ENCODE measurements around the gene RBBP8NL. TPM values are rescaled to one million over a fixed set of nuclear protein-coding genes. Genes with fewer than 3 reads are reported as not detected.

The RBBP8NL gene
- total RNA-seq, 1 experiment from 2014 or later, result 6.2 TPM

DNA sequence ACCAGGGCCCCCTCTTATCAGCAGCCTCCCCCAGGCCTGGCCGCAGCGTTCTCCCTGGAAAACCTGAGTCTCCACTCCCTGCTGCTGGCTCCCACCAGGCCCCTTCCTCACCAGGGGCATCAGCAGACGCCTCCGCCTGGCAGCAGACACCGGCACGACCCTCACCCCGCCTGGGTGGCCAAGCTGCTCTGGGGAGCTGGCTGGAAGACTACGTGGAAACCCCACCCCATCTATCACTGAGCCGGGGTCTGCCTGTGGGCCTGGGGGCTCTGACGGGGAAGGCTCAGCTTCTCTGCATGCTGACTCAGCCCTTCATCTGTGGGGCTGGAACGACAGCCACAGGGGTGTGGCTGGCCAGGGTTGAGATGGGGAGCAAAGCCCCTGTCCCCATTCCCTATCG lies 19.1 kb upstream of the RBBP8NL start:
- intact Hi-C loops (cut with micrococcal nuclease; ENCODE audit: unreplicated experiment), result no loop called here
- Mint-ChIP-seq H3K9me3 (ENCODE audit: low read depth, unreplicated experiment) (no peaks in the 10 kb centered on the region), H3K27ac (ENCODE audit: unreplicated experiment) (no peak overlapping the region), H3K27me3 (ENCODE audit: unreplicated experiment) (peaks cover 100% of the 10 kb centered on the region), H3K36me3 (ENCODE audit: insufficient read depth, unreplicated experiment) (no peaks in the 10 kb centered on the region), H3K4me1 (ENCODE audit: low read depth, unreplicated experiment) (no peaks in the 10 kb centered on the region), H3K4me3 (ENCODE audit: low read depth, unreplicated experiment) (no peak overlapping the region)
- no TSS peak for BruUV-seq (replicated peaks)
- no peak for DNase-seq
- CTCF ChIA-PET, result no interaction called here
- TF ChIP-seq, protein P1, sequence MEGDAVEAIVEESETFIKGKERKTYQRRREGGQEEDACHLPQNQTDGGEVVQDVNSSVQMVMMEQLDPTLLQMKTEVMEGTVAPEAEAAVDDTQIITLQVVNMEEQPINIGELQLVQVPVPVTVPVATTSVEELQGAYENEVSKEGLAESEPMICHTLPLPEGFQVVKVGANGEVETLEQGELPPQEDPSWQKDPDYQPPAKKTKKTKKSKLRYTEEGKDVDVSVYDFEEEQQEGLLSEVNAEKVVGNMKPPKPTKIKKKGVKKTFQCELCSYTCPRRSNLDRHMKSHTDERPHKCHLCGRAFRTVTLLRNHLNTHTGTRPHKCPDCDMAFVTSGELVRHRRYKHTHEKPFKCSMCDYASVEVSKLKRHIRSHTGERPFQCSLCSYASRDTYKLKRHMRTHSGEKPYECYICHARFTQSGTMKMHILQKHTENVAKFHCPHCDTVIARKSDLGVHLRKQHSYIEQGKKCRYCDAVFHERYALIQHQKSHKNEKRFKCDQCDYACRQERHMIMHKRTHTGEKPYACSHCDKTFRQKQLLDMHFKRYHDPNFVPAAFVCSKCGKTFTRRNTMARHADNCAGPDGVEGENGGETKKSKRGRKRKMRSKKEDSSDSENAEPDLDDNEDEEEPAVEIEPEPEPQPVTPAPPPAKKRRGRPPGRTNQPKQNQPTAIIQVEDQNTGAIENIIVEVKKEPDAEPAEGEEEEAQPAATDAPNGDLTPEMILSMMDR (IDR thresholded peaks at IDR 0.05; ENCODE audit: unreplicated experiment), result no peak

DNA sequence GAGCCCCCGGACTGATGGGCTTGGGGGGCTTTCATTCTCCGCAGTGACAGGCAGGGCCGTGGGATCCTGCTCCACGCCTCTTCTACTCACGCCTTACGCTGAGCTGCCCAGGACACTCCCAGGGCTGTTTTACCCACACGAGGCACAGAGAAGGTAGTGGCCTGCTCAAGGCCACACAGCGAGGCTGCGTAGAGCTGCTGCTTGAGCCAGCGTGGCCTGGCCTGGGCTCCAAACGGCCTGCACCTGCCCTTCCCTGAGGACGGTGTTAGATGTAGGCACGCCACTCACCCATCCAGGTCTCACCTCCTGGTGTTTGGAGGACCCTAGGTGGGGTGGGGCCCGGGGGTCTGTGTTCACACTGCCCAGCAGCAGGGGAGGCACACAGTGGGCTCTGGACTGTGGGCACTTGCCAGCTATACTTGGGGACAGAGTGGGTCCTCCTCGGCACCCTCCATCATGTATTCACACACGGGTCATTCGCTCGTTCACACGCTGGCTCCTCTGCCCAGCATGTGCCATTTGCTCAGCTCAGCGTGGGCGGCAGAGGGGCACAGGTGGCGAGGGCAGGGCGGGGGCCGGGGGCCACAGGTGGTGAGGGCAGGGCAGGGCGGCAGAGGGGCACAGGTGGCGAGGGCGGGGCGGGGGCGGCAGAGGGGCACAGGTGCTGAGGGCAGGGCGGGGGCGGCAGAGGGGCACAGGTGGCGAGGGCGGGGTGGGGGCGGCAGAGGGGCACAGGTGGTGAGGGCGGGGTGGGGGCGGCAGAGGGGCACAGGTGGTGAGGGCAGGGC lies 18.4 kb upstream of the RBBP8NL start:
- H3K4me1 Mint-ChIP-seq (ENCODE audit: low read depth, unreplicated experiment), result no peaks in the 10 kb centered on the region
- intact Hi-C loops (cut with micrococcal nuclease; ENCODE audit: unreplicated experiment), result no loop called here
- no peak overlapping the region for H3K4me3 Mint-ChIP-seq (ENCODE audit: low read depth, unreplicated experiment)
- H3K9me3 Mint-ChIP-seq (ENCODE audit: low read depth, unreplicated experiment), result no peaks in the 10 kb centered on the region
- DNase-seq, result no peak
- peaks cover 100% of the 10 kb centered on the region for H3K27me3 Mint-ChIP-seq (ENCODE audit: unreplicated experiment)
- CTCF ChIA-PET, result interaction anchor here (0.6 kb wide), 1 partner anchor 1638 kb away, joined by 4 read pairs; no protein-coding TSS in a partner anchor
- no TSS peak for BruUV-seq (replicated peaks)
- H3K27ac Mint-ChIP-seq (ENCODE audit: unreplicated experiment), result no peak overlapping the region
- H3K36me3 Mint-ChIP-seq (ENCODE audit: insufficient read depth, unreplicated experiment), result no peaks in the 10 kb centered on the region
- TF ChIP-seq, protein P1 (IDR thresholded peaks at IDR 0.05; ENCODE audit: unreplicated experiment), result no peak

DNA sequence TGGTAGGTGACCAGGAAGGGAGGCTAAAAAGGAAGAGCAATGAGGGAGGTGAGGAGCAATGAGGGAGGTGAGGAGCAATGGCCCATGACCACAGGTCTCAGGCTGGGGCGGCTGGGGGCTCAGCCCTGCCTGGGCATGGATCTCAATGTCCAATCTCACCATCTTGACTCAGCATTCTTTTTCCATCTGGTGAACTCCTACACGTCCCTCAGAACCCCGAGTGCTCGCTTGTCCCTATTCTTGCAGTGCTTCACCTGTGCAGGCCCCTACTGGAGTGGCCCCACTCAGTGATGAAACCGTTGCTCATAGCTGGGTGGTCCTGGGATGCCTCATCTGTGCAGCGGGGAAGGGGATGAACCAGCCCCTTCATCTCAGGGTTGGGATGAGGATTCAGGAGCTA lies 16.9 kb upstream of the RBBP8NL start:
- CTCF ChIA-PET, result interaction anchor here (0.9 to 1.6 kb wide), 2 partner anchors 20 to 34 kb away, joined by 3 to 4 read pairs; no protein-coding TSS in a partner anchor
- intact Hi-C loops (cut with micrococcal nuclease; ENCODE audit: unreplicated experiment), result no loop called here
- Mint-ChIP-seq H3K27ac (ENCODE audit: unreplicated experiment) (no peak overlapping the region), H3K27me3 (ENCODE audit: unreplicated experiment) (peaks cover 100% of the 10 kb centered on the region), H3K4me3 (ENCODE audit: low read depth, unreplicated experiment) (no peak overlapping the region), H3K4me1 (ENCODE audit: low read depth, unreplicated experiment) (no peaks in the 10 kb centered on the region), H3K9me3 (ENCODE audit: low read depth, unreplicated experiment) (no peaks in the 10 kb centered on the region), H3K36me3 (ENCODE audit: insufficient read depth, unreplicated experiment) (no peaks in the 10 kb centered on the region)
- no TSS peak for BruUV-seq (replicated peaks)
- TF ChIP-seq, protein P1 (IDR thresholded peaks at IDR 0.05; ENCODE audit: unreplicated experiment), result no peak
- DNase-seq, result no peak

DNA sequence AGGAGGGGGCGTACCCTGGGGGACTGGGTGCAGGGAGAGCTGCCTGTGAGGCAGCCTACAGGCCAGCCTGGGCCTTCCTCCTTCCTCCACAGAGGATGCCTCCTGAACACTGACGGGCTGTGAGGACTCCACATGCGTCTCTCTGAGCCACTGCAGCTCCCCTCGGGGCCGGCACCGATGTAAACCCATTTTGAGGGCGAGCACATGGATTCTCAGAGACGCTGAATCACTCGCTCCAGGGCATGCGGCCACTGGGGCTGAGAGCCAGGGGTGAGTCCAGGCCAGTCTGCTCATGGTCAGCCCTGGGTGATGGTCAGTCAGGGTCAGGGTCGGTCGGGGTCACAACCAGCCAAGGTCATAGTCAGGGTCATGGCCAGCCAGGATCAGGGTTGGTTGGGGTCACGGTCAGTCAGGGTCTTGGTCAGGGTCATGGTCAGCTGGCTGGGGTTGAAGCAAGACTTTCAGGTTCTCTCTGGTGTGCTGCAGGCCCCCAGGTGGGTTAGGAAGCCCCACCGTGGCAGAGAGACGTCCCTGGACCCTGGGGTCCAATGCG lies 14.7 kb upstream of the RBBP8NL start:
- Mint-ChIP-seq H3K27ac (ENCODE audit: unreplicated experiment) (no peak overlapping the region), H3K9me3 (ENCODE audit: low read depth, unreplicated experiment) (no peaks in the 10 kb centered on the region), H3K4me3 (ENCODE audit: low read depth, unreplicated experiment) (no peak overlapping the region), H3K4me1 (ENCODE audit: low read depth, unreplicated experiment) (no peaks in the 10 kb centered on the region), H3K36me3 (ENCODE audit: insufficient read depth, unreplicated experiment) (no peaks in the 10 kb centered on the region), H3K27me3 (ENCODE audit: unreplicated experiment) (peaks cover 100% of the 10 kb centered on the region)
- TF ChIP-seq, protein P1 (IDR thresholded peaks at IDR 0.05; ENCODE audit: unreplicated experiment), result no peak
- no peak for DNase-seq
- BruUV-seq (replicated peaks), result no TSS peak
- intact Hi-C loops (cut with micrococcal nuclease; ENCODE audit: unreplicated experiment), result no loop called here
- CTCF ChIA-PET, result no interaction called here

All from Calu3 (cell line).